Caco-2 (cell line): Measurements from ENCODE around the gene PALLD. TPM values are rescaled to one million over a fixed set of nuclear protein-coding genes. Genes with fewer than 3 reads are reported as not detected.

Source experiments
- BruUV-seq: library from RNA; stranded (reverse); fragments of 400-500 nt; replicated peaks from 2 replicates; lab custom pipeline; 2021; lab: Mats Ljungman, UMichigan
- CTCF ChIA-PET: fragments of 300-600 bp; sonication (Branson Sonifier 250); formaldehyde crosslinking; loops from one replicate; lab custom pipeline; 2022; ENCODE audit warnings: antibody characterized with exemption; lab: Charles Lee
- POLR2A ChIA-PET: fragments of 300-600 bp; sonication (Branson Sonifier 250); formaldehyde crosslinking; loops from one replicate; lab custom pipeline; 2022; ENCODE audit warnings: antibody characterized with exemption; lab: Charles Lee
- DNase-seq, 2 experiments: peaks; one replicate each; pipeline versions ENCODE4 v3.0.0 to v3.0.0-alpha.2; 2020 to 2022
- H3K27me3 ChIP-seq: replicated peaks from 2 replicates; pipeline ENCODE4 v1.6.0; 2011; ENCODE audit warnings: low read length; ENCODE audit not compliant: control insufficient read depth, insufficient read depth
- H3K36me3 ChIP-seq: 2 replicates; pipeline ENCODE4 v1.5.1; 2011; ENCODE audit warnings: low read length; ENCODE audit not compliant: control insufficient read depth, insufficient read depth
- H3K4me1 ChIP-seq: fragments of 250-450 bp; sonication (Bioruptor Pico); 2 replicates; pipeline ENCODE4 v1.5.1; 2020; ENCODE audit warnings: mild to moderate bottlenecking
- H3K4me3 ChIP-seq: 2 replicates; pipeline ENCODE4 v1.5.1; 2011; ENCODE audit warnings: low read depth, mild to moderate bottlenecking, control low read depth, low read length
- H3K9me3 ChIP-seq: fragments of 250-450 bp; sonication (Bioruptor Pico); 2 replicates; pipeline ENCODE4 v1.5.1; 2020; ENCODE audit warnings: mild to moderate bottlenecking, moderate library complexity
- H3K27ac Mint-ChIP-seq: one replicate; pipeline ENCODE4 v1.8.0; 2022; ENCODE audit warnings: mixed read lengths; ENCODE audit not compliant: unreplicated experiment
- H3K27me3 Mint-ChIP-seq: one replicate; pipeline ENCODE4 v1.8.0; 2022; ENCODE audit warnings: mixed read lengths; ENCODE audit not compliant: insufficient read depth, unreplicated experiment
- H3K36me3 Mint-ChIP-seq: one replicate; pipeline ENCODE4 v1.8.0; 2022; ENCODE audit warnings: mild to moderate bottlenecking, mixed read lengths; ENCODE audit not compliant: insufficient read depth, unreplicated experiment
- H3K4me1 Mint-ChIP-seq: one replicate; pipeline ENCODE4 v1.8.0; 2022; ENCODE audit warnings: low read depth, mixed read lengths; ENCODE audit not compliant: unreplicated experiment
- H3K4me3 Mint-ChIP-seq: one replicate; pipeline ENCODE4 v1.8.0; 2022; ENCODE audit warnings: mild to moderate bottlenecking, moderate library complexity, mixed read lengths; ENCODE audit not compliant: unreplicated experiment
- H3K9me3 Mint-ChIP-seq: one replicate; pipeline ENCODE4 v1.8.0; 2022; ENCODE audit warnings: mixed read lengths; ENCODE audit not compliant: unreplicated experiment
- CTCF ChIP-seq, 2 experiments: fragments of 200-600 bp in 1 of 2; IDR thresholded peaks; 1 replicate in 1 of 2; 2 replicates in 1 of 2; pipeline versions ENCODE4 v1.5.1 to v1.8.0; 2011 to 2022; ENCODE audit warnings: antibody characterized with exemption in 1 of 2, control low read depth in 1 of 2, inconsistent platforms in 1 of 2, low read depth in 1 of 2, low read length in 1 of 2, mild to moderate bottlenecking in 1 of 2, moderate library complexity in 1 of 2; ENCODE audit not compliant: insufficient read depth in 1 of 2, severe bottlenecking in 1 of 2, unreplicated experiment in 1 of 2
- intact Hi-C: fragments of 100-400 bp; cut with micrococcal nuclease; formaldehyde crosslinking; loops from one replicate; pipeline ENCODE4 v1.10.0; 2022; ENCODE audit not compliant: unreplicated experiment
- total RNA-seq: library from RNA; stranded (reverse); gene quantifications from 2 replicates; pipeline ENCODE4 v1.2.3, GENCODE V29; 2022

The PALLD gene
- total RNA-seq, 1 experiment from 2014 or later, result 12.3 TPM

DNA sequence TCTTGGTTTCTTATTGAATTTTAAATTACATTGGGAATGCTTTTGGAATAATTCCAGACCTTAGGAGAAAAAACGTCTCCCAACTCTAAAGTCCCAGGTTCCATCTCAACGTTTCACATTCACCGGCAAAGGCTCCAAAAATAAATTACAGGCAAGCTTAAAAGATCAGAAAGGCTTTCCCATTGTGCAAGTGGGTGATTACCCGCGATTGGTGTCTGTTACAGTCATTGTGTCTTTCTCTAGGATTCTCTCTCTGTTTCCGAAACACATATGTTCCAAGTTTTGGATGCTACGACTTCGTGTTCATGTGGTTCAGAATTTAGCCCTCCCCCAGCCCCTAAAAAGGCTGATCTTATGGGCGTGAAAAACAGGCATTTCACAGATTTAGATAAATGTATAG, 41.8 kb downstream of the PALLD start:
- Histone ChIP-seq H3K9me3 (no peaks in the 10 kb centered on the region), H3K4me3 (no peak overlapping the region), H3K36me3 (no peaks in the 10 kb centered on the region), H3K4me1 (no peaks in the 10 kb centered on the region), H3K27me3 (no peaks in the 10 kb centered on the region)
- Mint-ChIP-seq H3K27me3 (no peaks in the 10 kb centered on the region), H3K4me1 (no peaks in the 10 kb centered on the region), H3K36me3 (no peaks in the 10 kb centered on the region), H3K9me3 (no peaks in the 10 kb centered on the region), H3K27ac (no peak overlapping the region), H3K4me3 (no peak overlapping the region)
- no TSS peak for BruUV-seq
- ChIA-PET CTCF (no interaction called here), POLR2A (no interaction called here)
- no peak for DNase-seq
- no peak for TF ChIP-seq CTCF (IDR thresholded peaks at IDR 0.05; ENCODE audit: insufficient read depth in 1 of 2, low read depth in 1 of 2, low read length in 1 of 2, severe bottlenecking in 1 of 2, unreplicated experiment in 1 of 2)
- intact Hi-C loops, result no loop called here

DNA sequence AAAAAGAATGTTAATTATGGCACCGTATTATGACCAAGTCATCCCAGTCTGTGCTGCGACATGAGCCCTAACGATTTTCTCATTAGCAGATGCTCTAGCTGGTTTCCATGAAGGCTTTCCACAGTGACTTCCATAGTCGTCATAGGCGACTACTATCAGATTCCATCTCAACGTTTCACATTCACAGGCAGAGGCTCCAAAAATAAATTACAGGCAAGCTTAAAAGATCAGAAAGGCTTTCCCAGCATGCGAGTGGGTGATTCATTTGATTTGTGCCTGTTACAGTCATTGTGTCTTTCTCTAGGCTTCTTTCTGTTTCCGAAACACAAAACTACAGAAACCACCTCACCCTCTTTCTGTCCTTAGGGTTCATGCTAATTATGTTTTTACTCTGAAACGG, 43.2 kb downstream of the PALLD start:
- Histone ChIP-seq H3K4me1 (no peaks in the 10 kb centered on the region), H3K36me3 (no peaks in the 10 kb centered on the region), H3K4me3 (no peak overlapping the region), H3K27me3 (no peaks in the 10 kb centered on the region), H3K9me3 (no peaks in the 10 kb centered on the region)
- POLR2A ChIA-PET, result no interaction called here
- no TSS peak for BruUV-seq
- no peaks in the 10 kb centered on the region for H3K36me3 Mint-ChIP-seq
- CTCF ChIA-PET, result interaction anchor here (0.5 kb wide), 1 partner anchor 135 kb away, joined by 3 read pairs; no protein-coding TSS in a partner anchor
- no peaks in the 10 kb centered on the region for H3K4me1 Mint-ChIP-seq
- no peak overlapping the region for H3K27ac Mint-ChIP-seq
- no peak overlapping the region for H3K4me3 Mint-ChIP-seq
- intact Hi-C loops, result no loop called here
- DNase-seq, result no peak
- no peaks in the 10 kb centered on the region for H3K9me3 Mint-ChIP-seq
- H3K27me3 Mint-ChIP-seq, result no peaks in the 10 kb centered on the region
- no peak for TF ChIP-seq CTCF (IDR thresholded peaks at IDR 0.05; ENCODE audit: insufficient read depth in 1 of 2, low read depth in 1 of 2, low read length in 1 of 2, severe bottlenecking in 1 of 2, unreplicated experiment in 1 of 2)

- BruUV-seq, result no TSS peak
- intact Hi-C loops, result no loop called here
- H3K4me3 Mint-ChIP-seq, result no peak overlapping the region
Measured at GRCh38 chr4:168540503-168541265, 43.8 kb downstream of the PALLD start.

More at GRCh38 chr4:168540503-168541265, 43.8 kb downstream of the PALLD start:
- Mint-ChIP-seq H3K4me1 (no peaks in the 10 kb centered on the region), H3K27ac (no peak overlapping the region), H3K9me3 (no peaks in the 10 kb centered on the region), H3K36me3 (no peaks in the 10 kb centered on the region), H3K27me3 (peaks cover 3% of the 10 kb centered on the region)
- no peak for DNase-seq
- H3K9me3 ChIP-seq, result no peaks in the 10 kb centered on the region
- H3K36me3 ChIP-seq, result no peaks in the 10 kb centered on the region
- H3K4me3 ChIP-seq, result no peak overlapping the region
- no peak for TF ChIP-seq CTCF (IDR thresholded peaks at IDR 0.05; ENCODE audit: insufficient read depth in 1 of 2, low read depth in 1 of 2, low read length in 1 of 2, severe bottlenecking in 1 of 2, unreplicated experiment in 1 of 2)
- no peaks in the 10 kb centered on the region for H3K4me1 ChIP-seq
- H3K27me3 ChIP-seq, result no peaks in the 10 kb centered on the region
- POLR2A ChIA-PET, result no interaction called here
- CTCF ChIA-PET, result interaction anchor here (0.5 kb wide), 1 partner anchor 134 kb away, joined by 3 read pairs; no protein-coding TSS in a partner anchor
